GM12878 (cell line): ENCODE data around the gene ZNF627. TPM values are rescaled to one million over a fixed set of nuclear protein-coding genes. Genes with fewer than 3 reads are reported as not detected.

Experiments used
- CHD1 ChIP-seq: IDR thresholded peaks from 2 replicates; pipeline ENCODE4 v1.6.1; 2012; ENCODE audit warnings: low read depth, low read length, improper control_type of control experiment
- polyA plus RNA-seq, 11 experiments: library from polyadenylated mRNA; depleted of rRNA in 4 of 11; unstranded in 6 of 11; stranded (reverse) in 5 of 11; fragments of >200 nt; fragmentation: Nextera tagmentation in 4 of 11; fragmentation: Illumina TruSeq in 1 of 11; extraction: Ambion mirVana in 4 of 11; extraction: Trizol in 1 of 11; gene quantifications; 1 replicate in 1 of 11; 2 replicates in 10 of 11; pipeline versions ENCODE4 v1.2.1 to v1.2.3, GENCODE V29; 2011 to 2016; ENCODE audit warnings: inconsistent platforms in 2 of 11, missing spikeins in 2 of 11, low read depth in 1 of 11
- total RNA-seq, 4 experiments: library from RNA; depleted of rRNA in 3 of 4; stranded (reverse); fragments of >200 nt in 3 of 4; fragmentation: Illumina TruSeq in 1 of 4; extraction: Trizol in 1 of 4; gene quantifications; 2 replicates each; pipeline versions ENCODE4 v1.2.1 to v1.2.3, GENCODE V29; 2013 to 2021
- TF ChIP-seq, protein P1 (sequence below): fragments of 450-650 bp; IDR thresholded peaks from 2 replicates; pipeline ENCODE4 v1.6.1; 2017; ENCODE audit warnings: mild to moderate bottlenecking, low read depth, inconsistent platforms; ENCODE audit not compliant: poor library complexity, severe bottlenecking
- TF ChIP-seq, protein P2 (sequence below): fragments of 150-350 bp; IDR thresholded peaks from 2 replicates; pipeline ENCODE4 v1.6.1; 2016; ENCODE audit warnings: low read depth, low read length
- TF ChIP-seq, protein P3 (sequence below): IDR thresholded peaks from 2 replicates; pipeline ENCODE4 v1.6.1; 2012; ENCODE audit warnings: low read depth, low read length, improper control_type of control experiment

ZNF627 gene
- total and polyA plus RNA-seq, 10 of the 15 experiments (the other 5 are each of a cell fraction or from before 2014, with no cell fraction given), result 5.1 to 13.7 (median 10.2) TPM

DNA sequence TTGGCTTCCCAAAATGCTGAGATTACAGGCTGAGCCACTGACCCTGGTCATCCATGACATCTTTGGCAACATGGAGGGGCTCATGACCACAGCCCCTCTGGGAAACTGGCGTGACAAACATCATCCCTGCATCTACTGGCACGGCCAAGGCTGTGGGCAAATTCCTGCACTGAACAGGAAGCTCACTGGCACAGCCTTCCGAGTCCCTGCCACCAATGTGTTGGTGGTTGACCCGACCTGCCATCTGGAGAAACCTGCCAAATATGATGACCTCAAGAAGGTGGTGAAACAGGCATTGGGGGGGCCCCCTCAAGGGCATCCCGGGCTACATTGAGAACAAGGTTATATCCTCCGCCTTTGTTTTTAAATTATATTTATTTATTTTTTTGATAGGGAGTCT is 11.0 kb upstream of the ZNF627 start (continued):
- TF ChIP-seq, protein P1, sequence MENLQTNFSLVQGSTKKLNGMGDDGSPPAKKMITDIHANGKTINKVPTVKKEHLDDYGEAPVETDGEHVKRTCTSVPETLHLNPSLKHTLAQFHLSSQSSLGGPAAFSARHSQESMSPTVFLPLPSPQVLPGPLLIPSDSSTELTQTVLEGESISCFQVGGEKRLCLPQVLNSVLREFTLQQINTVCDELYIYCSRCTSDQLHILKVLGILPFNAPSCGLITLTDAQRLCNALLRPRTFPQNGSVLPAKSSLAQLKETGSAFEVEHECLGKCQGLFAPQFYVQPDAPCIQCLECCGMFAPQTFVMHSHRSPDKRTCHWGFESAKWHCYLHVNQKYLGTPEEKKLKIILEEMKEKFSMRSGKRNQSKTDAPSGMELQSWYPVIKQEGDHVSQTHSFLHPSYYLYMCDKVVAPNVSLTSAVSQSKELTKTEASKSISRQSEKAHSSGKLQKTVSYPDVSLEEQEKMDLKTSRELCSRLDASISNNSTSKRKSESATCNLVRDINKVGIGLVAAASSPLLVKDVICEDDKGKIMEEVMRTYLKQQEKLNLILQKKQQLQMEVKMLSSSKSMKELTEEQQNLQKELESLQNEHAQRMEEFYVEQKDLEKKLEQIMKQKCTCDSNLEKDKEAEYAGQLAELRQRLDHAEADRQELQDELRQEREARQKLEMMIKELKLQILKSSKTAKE, result no peak
- TF ChIP-seq, protein P2, sequence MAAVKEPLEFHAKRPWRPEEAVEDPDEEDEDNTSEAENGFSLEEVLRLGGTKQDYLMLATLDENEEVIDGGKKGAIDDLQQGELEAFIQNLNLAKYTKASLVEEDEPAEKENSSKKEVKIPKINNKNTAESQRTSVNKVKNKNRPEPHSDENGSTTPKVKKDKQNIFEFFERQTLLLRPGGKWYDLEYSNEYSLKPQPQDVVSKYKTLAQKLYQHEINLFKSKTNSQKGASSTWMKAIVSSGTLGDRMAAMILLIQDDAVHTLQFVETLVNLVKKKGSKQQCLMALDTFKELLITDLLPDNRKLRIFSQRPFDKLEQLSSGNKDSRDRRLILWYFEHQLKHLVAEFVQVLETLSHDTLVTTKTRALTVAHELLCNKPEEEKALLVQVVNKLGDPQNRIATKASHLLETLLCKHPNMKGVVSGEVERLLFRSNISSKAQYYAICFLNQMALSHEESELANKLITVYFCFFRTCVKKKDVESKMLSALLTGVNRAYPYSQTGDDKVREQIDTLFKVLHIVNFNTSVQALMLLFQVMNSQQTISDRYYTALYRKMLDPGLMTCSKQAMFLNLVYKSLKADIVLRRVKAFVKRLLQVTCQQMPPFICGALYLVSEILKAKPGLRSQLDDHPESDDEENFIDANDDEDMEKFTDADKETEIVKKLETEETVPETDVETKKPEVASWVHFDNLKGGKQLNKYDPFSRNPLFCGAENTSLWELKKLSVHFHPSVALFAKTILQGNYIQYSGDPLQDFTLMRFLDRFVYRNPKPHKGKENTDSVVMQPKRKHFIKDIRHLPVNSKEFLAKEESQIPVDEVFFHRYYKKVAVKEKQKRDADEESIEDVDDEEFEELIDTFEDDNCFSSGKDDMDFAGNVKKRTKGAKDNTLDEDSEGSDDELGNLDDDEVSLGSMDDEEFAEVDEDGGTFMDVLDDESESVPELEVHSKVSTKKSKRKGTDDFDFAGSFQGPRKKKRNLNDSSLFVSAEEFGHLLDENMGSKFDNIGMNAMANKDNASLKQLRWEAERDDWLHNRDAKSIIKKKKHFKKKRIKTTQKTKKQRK, result no peak
- no peak for TF ChIP-seq CHD1
- TF ChIP-seq, protein P3, sequence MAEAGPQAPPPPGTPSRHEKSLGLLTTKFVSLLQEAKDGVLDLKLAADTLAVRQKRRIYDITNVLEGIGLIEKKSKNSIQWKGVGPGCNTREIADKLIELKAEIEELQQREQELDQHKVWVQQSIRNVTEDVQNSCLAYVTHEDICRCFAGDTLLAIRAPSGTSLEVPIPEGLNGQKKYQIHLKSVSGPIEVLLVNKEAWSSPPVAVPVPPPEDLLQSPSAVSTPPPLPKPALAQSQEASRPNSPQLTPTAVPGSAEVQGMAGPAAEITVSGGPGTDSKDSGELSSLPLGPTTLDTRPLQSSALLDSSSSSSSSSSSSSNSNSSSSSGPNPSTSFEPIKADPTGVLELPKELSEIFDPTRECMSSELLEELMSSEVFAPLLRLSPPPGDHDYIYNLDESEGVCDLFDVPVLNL, result no peak
